SK-N-SH (cell line): ENCODE data around the gene CRMP1.

ENCODE experiments used
- CTCF ChIP-seq: fragments of 200-600 bp; sonication (generic); IDR thresholded peaks from 2 replicates; pipeline ENCODE4 v1.6.1; 2017; ENCODE audit warnings: antibody characterized with exemption, mild to moderate bottlenecking, moderate library complexity
- GABPA ChIP-seq: IDR thresholded peaks from 2 replicates; pipeline ENCODE4 v1.4.0; 2012; ENCODE audit warnings: low read depth, mild to moderate bottlenecking
- GATA2 ChIP-seq: sonication (generic); formaldehyde crosslinking; IDR thresholded peaks from 2 replicates; pipeline ENCODE4 v1.5.0; 2020; ENCODE audit warnings: mild to moderate bottlenecking, missing genetic modification reagents
- IRF3 ChIP-seq: fragments of 150-350 bp; IDR thresholded peaks from 2 replicates; pipeline ENCODE4 v1.6.1; 2016; ENCODE audit warnings: mild to moderate bottlenecking, low read depth, low read length
- MXI1 ChIP-seq: IDR thresholded peaks from 2 replicates; pipeline ENCODE4 v1.6.1; 2012; ENCODE audit warnings: mild to moderate bottlenecking, low read depth, low read length, improper control_type of control experiment
- NRF1 ChIP-seq: IDR thresholded peaks from 2 replicates; pipeline ENCODE4 v1.6.1; 2012; ENCODE audit warnings: low read depth, mild to moderate bottlenecking, low read length
- POLR2AphosphoS5 ChIP-seq: IDR thresholded peaks from 2 replicates; pipeline ENCODE4 v1.6.1; 2012; ENCODE audit warnings: low read depth, low read length
- RAD21 ChIP-seq: IDR thresholded peaks from 2 replicates; pipeline ENCODE4 v1.6.1; 2012; ENCODE audit warnings: mild to moderate bottlenecking, low read length
- RCOR1 ChIP-seq: fragments of 150-350 bp; IDR thresholded peaks from 2 replicates; pipeline ENCODE4 v1.6.1; 2017; ENCODE audit warnings: antibody characterized with exemption, low read length
- USF1 ChIP-seq: IDR thresholded peaks from 2 replicates; pipeline ENCODE4 v1.4.0; 2012; ENCODE audit warnings: low read depth, borderline replicate concordance

- TF ChIP-seq CTCF (no peak), RAD21 (no peak), GATA2 (no peak), RCOR1 (no peak), GABPA (no peak), NRF1 (no peak), IRF3 (no peak), USF1 (no peak), POLR2AphosphoS5 (no peak), MXI1 (no peak)
These were observed 5.9 kb downstream of the CRMP1 start for GRCh38 chr4:5887011-5887360.
